Measurements from ENCODE around the gene PCDH15. TPM values are rescaled to one million over a fixed set of nuclear protein-coding genes. Genes with fewer than 3 reads are reported as not detected.

The PCDH15 gene
- total and polyA plus RNA-seq, 3 donors from 2014 or later: 1.7 to 3.2 (median 2.8) TPM

DNA sequence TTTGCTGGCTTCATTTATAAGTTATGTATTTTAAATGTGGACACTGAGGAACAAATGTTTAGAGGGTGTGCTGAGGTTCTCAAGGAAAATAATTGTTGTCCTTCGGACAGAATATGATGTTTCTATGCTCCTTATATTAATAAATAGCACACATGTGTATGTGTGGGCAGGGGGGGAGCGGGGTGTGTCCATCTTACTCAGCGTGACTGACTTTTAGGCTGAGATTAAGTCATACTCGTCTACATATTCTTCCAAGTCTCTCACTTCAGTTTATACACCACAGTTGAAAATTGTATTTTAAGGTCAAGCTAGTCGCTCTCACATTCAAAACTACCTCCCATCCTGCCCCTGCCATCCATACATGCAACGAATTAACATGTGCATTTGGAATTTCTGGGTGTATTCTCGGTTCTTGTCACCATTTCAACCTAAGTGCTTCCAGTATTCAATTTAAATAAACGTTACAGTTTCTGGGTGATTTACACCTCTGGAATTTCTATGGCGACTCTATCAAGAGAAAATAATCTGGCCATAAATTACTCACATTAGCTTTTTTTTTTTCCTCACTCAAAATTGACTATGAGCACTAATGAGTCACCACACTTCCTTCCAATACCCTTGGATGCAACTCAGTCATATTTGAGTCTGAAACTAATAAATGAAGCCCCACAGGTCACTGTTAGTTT is 3.3 kb downstream of the PCDH15 start:
- no peak for DNase-seq
- no peaks in the 10 kb centered on the region for H3K36me3 ChIP-seq (ENCODE audit: low read depth, missing control alignments)
- intact Hi-C loops (cut with DNase I; ENCODE audit: low total_unique reads): no loop called here
- H3K9me3 ChIP-seq: no peaks in the 10 kb centered on the region
- H3K4me1 ChIP-seq: no peaks in the 10 kb centered on the region
- WGBS, 2 donors: 75 to 77% methylated on average over 9 of the region's 9 CpGs
- no peak overlapping the region for H3K4me3 ChIP-seq
- no peak overlapping the region for H3K27ac ChIP-seq
- no peaks in the 10 kb centered on the region for H3K27me3 ChIP-seq
- TF ChIP-seq POLR2A (IDR thresholded peaks at IDR 0.05): no peak
- TF ChIP-seq, protein P1, sequence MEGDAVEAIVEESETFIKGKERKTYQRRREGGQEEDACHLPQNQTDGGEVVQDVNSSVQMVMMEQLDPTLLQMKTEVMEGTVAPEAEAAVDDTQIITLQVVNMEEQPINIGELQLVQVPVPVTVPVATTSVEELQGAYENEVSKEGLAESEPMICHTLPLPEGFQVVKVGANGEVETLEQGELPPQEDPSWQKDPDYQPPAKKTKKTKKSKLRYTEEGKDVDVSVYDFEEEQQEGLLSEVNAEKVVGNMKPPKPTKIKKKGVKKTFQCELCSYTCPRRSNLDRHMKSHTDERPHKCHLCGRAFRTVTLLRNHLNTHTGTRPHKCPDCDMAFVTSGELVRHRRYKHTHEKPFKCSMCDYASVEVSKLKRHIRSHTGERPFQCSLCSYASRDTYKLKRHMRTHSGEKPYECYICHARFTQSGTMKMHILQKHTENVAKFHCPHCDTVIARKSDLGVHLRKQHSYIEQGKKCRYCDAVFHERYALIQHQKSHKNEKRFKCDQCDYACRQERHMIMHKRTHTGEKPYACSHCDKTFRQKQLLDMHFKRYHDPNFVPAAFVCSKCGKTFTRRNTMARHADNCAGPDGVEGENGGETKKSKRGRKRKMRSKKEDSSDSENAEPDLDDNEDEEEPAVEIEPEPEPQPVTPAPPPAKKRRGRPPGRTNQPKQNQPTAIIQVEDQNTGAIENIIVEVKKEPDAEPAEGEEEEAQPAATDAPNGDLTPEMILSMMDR (IDR thresholded peaks at IDR 0.05): no peak

DNA sequence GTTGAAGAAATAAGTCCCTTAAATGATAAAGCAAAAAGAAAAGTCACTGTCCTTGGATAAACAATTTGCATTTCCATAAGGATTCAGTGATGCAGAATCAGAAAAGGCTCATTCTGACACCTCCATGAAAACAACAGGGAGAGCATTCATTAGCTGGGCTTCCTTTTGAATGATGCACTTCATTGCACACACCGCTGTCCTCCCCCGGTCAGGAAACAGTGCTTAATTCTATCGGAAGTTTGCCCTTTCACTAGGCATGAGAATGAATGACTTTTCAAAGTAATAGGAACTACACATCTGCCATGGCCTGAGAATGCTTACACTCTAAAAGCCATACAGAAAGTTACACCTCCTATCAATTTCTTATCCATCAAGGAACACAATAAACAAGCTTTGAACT is 4.2 kb downstream of the PCDH15 start:
- no peak for TF ChIP-seq POLR2A (IDR thresholded peaks at IDR 0.05)
- TF ChIP-seq, protein P1 (IDR thresholded peaks at IDR 0.05): no peak
- DNase-seq: no peak
- Histone ChIP-seq H3K27me3 (no peaks in the 10 kb centered on the region), H3K9me3 (no peaks in the 10 kb centered on the region), H3K4me1 (no peaks in the 10 kb centered on the region), H3K4me3 (no peak overlapping the region), H3K36me3 (ENCODE audit: low read depth, missing control alignments) (no peaks in the 10 kb centered on the region), H3K27ac (no peak overlapping the region)
- intact Hi-C loops (cut with DNase I; ENCODE audit: low total_unique reads): no loop called here
- 82 to 83% methylated on average over 3 of the region's 3 CpGs for WGBS, 2 donors

DNA sequence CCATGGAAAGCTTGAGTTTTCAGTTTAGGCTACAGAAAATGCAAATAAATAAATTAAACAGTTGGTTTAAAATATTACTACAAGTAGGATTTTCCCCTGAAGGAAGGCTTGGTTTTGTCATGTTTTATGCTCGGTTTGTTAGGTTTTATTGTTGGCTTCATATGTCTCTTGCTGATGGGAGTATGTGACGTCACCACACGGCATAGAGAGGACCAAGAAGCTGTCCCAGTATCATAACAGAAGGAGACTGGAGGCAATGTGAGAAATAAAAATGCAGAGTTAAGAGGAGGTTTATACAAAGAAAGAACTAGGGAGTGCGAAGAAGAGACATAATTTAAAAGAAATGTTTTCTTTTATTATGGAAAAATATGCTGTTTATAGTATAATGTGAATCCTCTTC is 24.4 kb downstream of the PCDH15 start:
- H3K9me3 ChIP-seq: no peaks in the 10 kb centered on the region
- H3K4me3 ChIP-seq: no peak overlapping the region
- no peaks in the 10 kb centered on the region for H3K4me1 ChIP-seq
- TF ChIP-seq, protein P1 (IDR thresholded peaks at IDR 0.05): no peak
- TF ChIP-seq POLR2A (IDR thresholded peaks at IDR 0.05): no peak
- WGBS, 2 donors: 63 to 75% methylated on average over 4 of the region's 4 CpGs
- H3K27me3 ChIP-seq: no peaks in the 10 kb centered on the region
- no peak for DNase-seq
- no peaks in the 10 kb centered on the region for H3K36me3 ChIP-seq (ENCODE audit: low read depth, missing control alignments)
- intact Hi-C loops (cut with DNase I; ENCODE audit: low total_unique reads): no loop called here
- no peak overlapping the region for H3K27ac ChIP-seq

DNA sequence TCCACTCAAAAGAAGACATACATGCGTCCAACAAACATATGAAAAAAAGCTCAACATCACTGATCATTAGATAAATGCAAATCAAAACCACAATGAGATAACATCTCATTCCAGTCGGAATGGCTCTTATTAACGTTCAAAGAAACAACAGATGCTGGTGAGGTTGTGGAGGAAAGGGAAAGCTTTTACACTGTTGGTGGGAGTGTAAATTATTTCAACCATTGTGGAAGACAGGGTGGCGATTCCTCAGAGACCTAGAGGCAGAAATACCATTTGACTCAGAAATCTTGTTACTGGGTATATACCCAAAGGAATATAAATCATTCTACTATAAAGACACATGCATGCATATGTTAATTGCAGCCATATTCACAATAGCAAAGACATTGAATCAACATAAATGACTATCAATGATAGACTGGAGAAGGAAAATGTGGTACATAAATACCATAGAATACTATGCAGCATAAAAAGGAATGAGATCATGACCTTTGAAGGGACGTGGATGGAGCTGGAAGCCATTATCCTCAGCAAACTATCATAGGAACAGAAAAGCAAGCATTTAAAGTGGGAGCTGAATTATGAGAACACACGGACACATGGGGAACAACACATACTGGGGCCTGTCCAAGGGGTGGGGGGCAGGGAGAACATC is 28.4 kb downstream of the PCDH15 start:
- H3K27me3 ChIP-seq: no peaks in the 10 kb centered on the region
- intact Hi-C loops (cut with DNase I; ENCODE audit: low total_unique reads): no loop called here
- 74 to 78% methylated on average over 6 of the region's 6 CpGs for WGBS, 2 donors
- H3K9me3 ChIP-seq: no peaks in the 10 kb centered on the region
- no peak for TF ChIP-seq POLR2A (IDR thresholded peaks at IDR 0.05)
- TF ChIP-seq, protein P1 (IDR thresholded peaks at IDR 0.05): no peak
- no peak overlapping the region for H3K4me3 ChIP-seq
- H3K27ac ChIP-seq: no peak overlapping the region
- no peak for DNase-seq
- H3K4me1 ChIP-seq: no peaks in the 10 kb centered on the region
- no peaks in the 10 kb centered on the region for H3K36me3 ChIP-seq (ENCODE audit: low read depth, missing control alignments)

DNA sequence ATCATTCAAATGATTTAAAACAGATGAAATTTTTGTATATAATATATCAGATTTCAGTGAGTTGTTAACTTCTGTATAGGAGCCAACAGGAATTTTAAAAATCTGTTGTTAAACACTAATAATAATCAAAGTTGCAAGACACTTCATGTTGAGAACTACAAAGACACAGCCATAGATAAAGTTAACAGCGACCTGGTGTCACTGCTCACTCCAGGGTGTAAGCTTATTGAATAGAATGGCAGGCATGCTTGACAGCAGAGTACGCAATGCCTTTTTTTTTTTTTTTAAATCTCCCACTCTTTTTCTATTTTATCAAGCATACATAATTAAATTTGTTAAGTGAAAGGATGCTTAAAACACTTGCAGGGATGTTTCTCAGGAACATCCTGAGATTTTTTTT is 32.0 kb downstream of the PCDH15 start:
- Histone ChIP-seq H3K36me3 (ENCODE audit: low read depth, missing control alignments) (no peaks in the 10 kb centered on the region), H3K27ac (no peak overlapping the region), H3K27me3 (no peaks in the 10 kb centered on the region), H3K9me3 (no peaks in the 10 kb centered on the region), H3K4me3 (no peak overlapping the region), H3K4me1 (no peaks in the 10 kb centered on the region)
- TF ChIP-seq, protein P1 (IDR thresholded peaks at IDR 0.05): no peak
- no peak for TF ChIP-seq POLR2A (IDR thresholded peaks at IDR 0.05)
- intact Hi-C loops (cut with DNase I; ENCODE audit: low total_unique reads): no loop called here
- DNase-seq: no peak
- 81 to 90% methylated on average over 2 of the region's 2 CpGs for WGBS, 2 donors

Data from testis (tissue), 3 donors.